Measurements from ENCODE around the gene RBP4.

RBP4 gene

GRCh38 chr10:93601146-93601773, at the start of gene RBP4:
TSS of gene RBP4 (minus strand) at chr10:93601235. CDS start at chr10:93601028, 207 bp downstream.
- DNase-seq = no peak

GRCh38 chr10:93639791-93640190, 38.8 kb upstream of the RBP4 start:
- DNase-seq = no peak

- DNase-seq = no peak
Observed at GRCh38 chr10:93630625-93631557, 29.9 kb upstream of the RBP4 start.

- no peak for DNase-seq
Observed at GRCh38 chr10:93629647-93630305, 28.7 kb upstream of the RBP4 start.

GRCh38 chr10:93628858-93629257, 27.8 kb upstream of the RBP4 start:
- no peak for DNase-seq

GRCh38 chr10:93622942-93623341, 21.9 kb upstream of the RBP4 start:
- no peak for DNase-seq

- DNase-seq = no peak
Observed at GRCh38 chr10:93620925-93621324, 19.9 kb upstream of the RBP4 start.

- DNase-seq = no peak
Observed at GRCh38 chr10:93615576-93616235, 14.7 kb upstream of the RBP4 start.

GRCh38 chr10:93614101-93614825, 13.2 kb upstream of the RBP4 start:
- DNase-seq = no peak

- no peak for DNase-seq
Observed at GRCh38 chr10:93613126-93613525, 12.1 kb upstream of the RBP4 start.

- no peak for DNase-seq
Observed at GRCh38 chr10:93612311-93612710, 11.3 kb upstream of the RBP4 start, which contains the start of gene PDE6C. TSS of gene PDE6C (plus strand) at chr10:93612537. CDS start at chr10:93612726, 189 bp downstream.

GRCh38 chr10:93608421-93608820, 7.4 kb upstream of the RBP4 start:
- DNase-seq = no peak

- DNase-seq = no peak
Observed at GRCh38 chr10:93604146-93604545, 3.1 kb upstream of the RBP4 start.

- DNase-seq = no peak
Observed at GRCh38 chr10:93603023-93603422, 2.0 kb upstream of the RBP4 start.

- DNase-seq = no peak
Observed at GRCh38 chr10:93601774-93602162, 733 bp upstream of the RBP4 start.

- no peak for DNase-seq
Observed at GRCh38 chr10:93600446-93601145, 439 bp downstream of the RBP4 start.

GRCh38 chr10:93599778-93600177, 1.3 kb downstream of the RBP4 start:
- DNase-seq = no peak

GRCh38 chr10:93599335-93599734, 1.7 kb downstream of the RBP4 start:
- DNase-seq = no peak

GRCh38 chr10:93598157-93598556, 2.9 kb downstream of the RBP4 start:
- no peak for DNase-seq

- no peak for DNase-seq
Observed at GRCh38 chr10:93597075-93597599, 3.9 kb downstream of the RBP4 start.

GRCh38 chr10:93596539-93596938, 4.5 kb downstream of the RBP4 start:
- no peak for DNase-seq

Measured in SHP77 treated with DMSO at 0.1 percent for 48 hours (cell line).